Measurements from ENCODE around the gene CLCN3.

Gene CLCN3

DNA sequence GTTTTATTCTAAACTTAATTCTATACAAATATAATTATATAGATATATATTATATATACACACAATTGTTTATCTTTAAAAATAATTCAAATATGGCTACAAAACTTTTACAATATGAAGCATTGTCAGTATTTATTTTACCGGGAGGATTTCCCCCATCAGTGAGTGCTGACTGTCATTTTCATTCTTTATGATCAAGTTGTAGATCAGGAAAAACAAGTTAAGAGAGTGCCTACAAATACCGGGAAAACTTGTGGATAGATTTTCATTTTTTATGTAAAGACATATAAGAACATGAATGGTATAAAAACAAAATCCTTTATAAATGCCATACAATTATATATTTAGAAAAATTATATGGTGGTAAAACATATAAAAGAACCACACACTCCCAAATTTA, 37.8 kb downstream of the CLCN3 start:
- TF ChIP-seq CTCF (IDR thresholded peaks at IDR 0.05; ENCODE audit: extremely low read depth, missing control alignments), result no peak
- DNase-seq (ENCODE audit: low spot score), result no peak

DNA sequence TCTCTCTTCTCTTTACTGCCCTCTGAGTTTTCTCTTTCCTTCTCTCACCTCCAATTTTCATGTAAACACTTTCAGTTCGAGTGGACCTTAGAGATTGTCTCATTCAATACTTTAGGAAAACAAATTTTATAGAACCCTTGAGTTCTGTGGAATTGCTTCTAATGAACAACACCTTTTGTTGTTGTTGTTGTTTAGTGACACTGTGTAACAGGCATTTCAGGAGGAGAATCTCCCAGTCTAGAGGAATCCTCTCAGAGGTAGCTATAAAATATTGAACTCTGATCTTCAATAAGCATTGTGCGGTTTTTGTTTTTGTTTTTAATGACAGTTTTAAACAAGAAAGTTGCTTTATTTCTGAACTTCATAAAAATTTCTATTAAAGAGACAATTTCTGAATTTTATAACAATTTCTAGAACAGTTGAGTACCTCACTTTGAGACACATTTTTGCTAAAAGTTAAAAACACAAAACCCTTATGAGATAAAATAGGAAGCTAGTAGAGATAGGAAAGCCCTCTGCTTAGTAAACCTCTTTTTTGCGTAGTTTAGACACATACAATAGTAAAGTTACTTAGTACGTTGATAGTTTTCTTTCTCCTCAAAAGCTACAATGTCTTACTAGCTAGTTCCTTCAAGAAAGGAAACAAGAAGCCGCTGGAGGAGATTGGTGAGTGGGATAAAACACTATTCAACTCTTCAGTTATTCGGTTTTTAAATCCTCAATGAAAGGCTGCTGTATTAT, 38.8 kb downstream of the CLCN3 start:
- TF ChIP-seq CTCF (IDR thresholded peaks at IDR 0.05; ENCODE audit: extremely low read depth, missing control alignments), result no peak
- no peak for DNase-seq (ENCODE audit: low spot score)

DNA sequence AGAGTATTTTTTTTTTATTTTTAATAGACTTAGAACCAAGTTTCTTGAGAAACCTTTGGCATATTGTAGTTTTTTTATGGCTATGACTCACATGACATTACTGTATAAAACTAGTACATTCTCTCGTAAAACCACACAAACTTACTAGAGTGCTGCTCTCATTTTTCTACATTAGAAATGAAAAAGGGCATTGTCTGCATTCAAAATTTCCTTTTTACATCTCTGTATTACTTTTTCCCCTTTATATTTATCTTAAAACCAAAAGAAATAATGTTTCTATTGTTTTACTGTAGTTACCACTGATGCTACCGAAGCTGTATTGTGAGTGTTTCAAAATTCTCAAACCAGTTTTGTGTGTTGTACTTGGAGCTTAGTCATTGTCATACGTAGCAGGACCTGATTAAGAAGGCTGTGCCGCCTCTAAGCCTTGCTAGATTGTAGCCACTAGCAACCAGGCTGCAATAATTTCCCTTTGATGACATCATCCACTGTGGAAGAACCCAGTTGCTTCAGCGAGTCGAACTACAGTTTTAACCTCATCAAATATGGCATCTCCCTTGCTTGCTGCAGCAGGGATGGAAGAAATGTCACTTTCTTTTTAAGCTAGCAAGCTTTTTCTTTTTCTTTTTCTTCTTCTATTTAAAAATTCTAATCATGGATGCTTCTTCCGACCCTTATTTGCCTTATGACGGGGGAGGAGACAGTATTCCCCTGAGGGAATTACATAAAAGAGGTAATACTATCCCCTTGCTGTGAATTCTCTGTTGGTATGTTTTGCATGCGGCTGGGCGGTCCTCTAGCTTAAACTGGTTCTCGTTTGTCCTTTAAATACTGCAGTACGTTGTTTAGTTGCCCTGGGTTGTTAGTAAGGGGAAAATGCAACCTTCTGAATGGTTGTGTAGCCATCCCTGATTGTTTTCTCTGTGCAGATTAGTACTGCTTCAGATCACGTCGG, 39.6 kb downstream of the CLCN3 start:
- no peak for TF ChIP-seq CTCF (IDR thresholded peaks at IDR 0.05; ENCODE audit: extremely low read depth, missing control alignments)
- peak; percentile 72 for DNase-seq (ENCODE audit: low spot score)

- DNase-seq (ENCODE audit: low spot score), result no peak
- no peak for TF ChIP-seq CTCF (IDR thresholded peaks at IDR 0.05; ENCODE audit: extremely low read depth, missing control alignments)
Observed at GRCh38 chr4:169660929-169661328, 40.6 kb downstream of the CLCN3 start.

DNA sequence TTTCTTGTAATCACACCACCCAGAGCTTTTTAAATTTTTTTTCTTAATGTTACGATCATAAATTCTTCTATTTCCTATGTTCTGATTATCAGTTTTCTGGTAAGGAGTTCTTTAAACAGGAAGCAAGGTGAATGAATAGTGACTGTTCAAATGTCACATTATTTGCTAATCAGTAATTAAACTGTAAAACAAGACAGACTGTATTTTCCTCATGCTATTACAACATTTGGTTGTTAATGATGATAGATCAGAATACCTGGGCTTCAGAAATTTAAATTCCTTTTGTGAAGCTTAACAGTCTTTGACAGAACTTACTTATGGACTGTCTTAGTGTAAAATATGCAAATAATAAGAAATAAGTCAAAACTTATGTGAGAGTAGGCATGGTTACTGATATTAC, 41.4 kb downstream of the CLCN3 start:
- TF ChIP-seq CTCF (IDR thresholded peaks at IDR 0.05; ENCODE audit: extremely low read depth, missing control alignments), result no peak
- DNase-seq (ENCODE audit: low spot score), result no peak

DNA sequence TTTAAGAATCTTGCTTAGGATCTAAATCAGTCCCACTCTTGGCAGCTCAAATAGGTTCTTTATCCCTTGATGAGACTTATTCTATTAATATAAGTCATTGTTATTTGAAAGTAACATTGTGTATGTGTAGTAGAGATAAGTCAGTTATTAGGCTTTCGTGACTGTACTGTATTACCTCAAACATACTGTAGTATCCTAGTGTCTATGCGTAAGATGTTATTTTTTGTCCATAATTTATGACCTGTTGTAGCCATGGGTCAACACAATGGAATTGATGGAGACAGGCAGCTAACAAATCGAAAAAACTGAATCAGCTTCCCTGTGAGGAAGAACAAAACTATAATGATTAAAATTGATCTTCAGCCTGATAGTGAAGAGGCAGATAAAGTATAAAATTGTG, 41.8 kb downstream of the CLCN3 start:
- no peak for TF ChIP-seq CTCF (IDR thresholded peaks at IDR 0.05; ENCODE audit: extremely low read depth, missing control alignments)
- no peak for DNase-seq (ENCODE audit: low spot score)

GRCh38 chr4:169663402-169663801, 43.0 kb downstream of the CLCN3 start:
- no peak for TF ChIP-seq CTCF (IDR thresholded peaks at IDR 0.05; ENCODE audit: extremely low read depth, missing control alignments)
- no peak for DNase-seq (ENCODE audit: low spot score)
